Tongue (tissue), 3 donors: ENCODE measurements around the gene UBE2Z. TPM values are rescaled to one million over a fixed set of nuclear protein-coding genes. Genes with fewer than 3 reads are reported as not detected.
A peak's percentile ranks its signal among the peaks of the same experiment; 100 is the strongest.

ENCODE experiments used
- DNase-seq: peaks from one replicate; pipeline ENCODE4 v3.0.0-alpha.2; 2015
- small RNA-seq: library from RNA; depleted of rRNA; stranded (forward); fragments of <200 nt; gene quantifications from one replicate; pipeline ENCODE3, GENCODE V24; 2014; ENCODE audit warnings: low replicate concordance
- total RNA-seq: library from RNA; depleted of rRNA; stranded (reverse); fragments of >200 nt; gene quantifications from one replicate; pipeline ENCODE4 v1.2.3, GENCODE V29; 2014

Gene UBE2Z
- total RNA-seq, 1 donor from 2014 or later, result 46.8 TPM

GRCh38 chr17:48960834-48961515 lies 52.8 kb downstream of the UBE2Z start:
- peak; percentile 47 for DNase-seq

GRCh38 chr17:48961516-48962233 lies 53.5 kb downstream of the UBE2Z start:
- no peak for DNase-seq

GRCh38 chr17:48970224-48970623 lies 62.0 kb downstream of the UBE2Z start:
- peak; percentile 66 for DNase-seq

- DNase-seq, result no peak
These were observed 62.9 kb downstream of the UBE2Z start for GRCh38 chr17:48970865-48971687.

GRCh38 chr17:48972749-48973097 lies 64.5 kb downstream of the UBE2Z start:
- no peak for DNase-seq

- DNase-seq, result no peak
These were observed 65.6 kb downstream of the UBE2Z start for GRCh38 chr17:48973806-48974205.

Small RNAs within 50 kb of the gene (small RNA-seq; reads per million reads assigned to genes)
- gene AC068531.1 (not detected), gene RF00263 (not detected), gene RF01210 (not detected), gene RNU1-42P (not detected)

Other genes with a start within 250 kb of the UBE2Z start
- gene PRAC1, start 185.9 kb upstream of the UBE2Z start, total RNA-seq, result not detected
- gene PRAC2, start 185.2 kb upstream of the UBE2Z start, total RNA-seq, result not detected
- not detected for gene HOXB13, start 179.7 kb upstream of the UBE2Z start, total RNA-seq
- not detected for gene TTLL6, start 91.2 kb upstream of the UBE2Z start, total RNA-seq
- gene CALCOCO2, start 77.4 kb upstream of the UBE2Z start, total RNA-seq, result 63.4 TPM
- 79.2 TPM for gene ATP5MC1, start 15.6 kb upstream of the UBE2Z start, total RNA-seq
- 69.1 TPM for gene SNF8, start 36.4 kb downstream of the UBE2Z start, total RNA-seq
- not detected for gene GIP, start 60.2 kb downstream of the UBE2Z start, total RNA-seq
- 4.5 TPM for gene IGF2BP1, start 89.0 kb downstream of the UBE2Z start, total RNA-seq
- under 0.01 TPM for gene B4GALNT2, start 224.4 kb downstream of the UBE2Z start, total RNA-seq